Gastrocnemius medialis (tissue), 4 donors: ENCODE data around the gene EGLN1. TPM values are rescaled to one million over a fixed set of nuclear protein-coding genes. Genes with fewer than 3 reads are reported as not detected.
A peak's percentile ranks its signal among the peaks of the same experiment; 100 is the strongest.

Source experiments
- ATAC-seq, 2 donors: fragments of 150-250 bp; one replicate each; pipeline ENCODE4 v1.9.1; 2016
- DNase-seq, 2 donors: peaks; one replicate each; pipeline ENCODE4 v3.0.0-alpha.2; 2019
- H3K27ac ChIP-seq, 4 donors: fragments of 200-600 bp; sonication (generic); 1 replicate in 1 of 4; 2 replicates in 3 of 4; pipeline ENCODE4 v1.5.1; 2016 to 2018; ENCODE audit warnings: mild to moderate bottlenecking in 2 of 4, moderate library complexity in 1 of 4
- H3K27me3 ChIP-seq, 3 donors: fragments of 200-600 bp; sonication (generic) in 2 of 3; 1 replicate in 1 of 3; 2 replicates in 2 of 3; pipeline versions ENCODE4 v1.5.1 to v1.6.0; 2016 to 2019; ENCODE audit warnings: mild to moderate bottlenecking in 1 of 3, moderate library complexity in 1 of 3
- H3K36me3 ChIP-seq, 2 donors: fragments of 200-600 bp; sonication (generic) in 1 of 2; one replicate each; pipeline ENCODE4 v1.5.1; 2017 to 2018
- H3K4me1 ChIP-seq, 2 donors: fragments of 200-600 bp; sonication (generic) in 1 of 2; one replicate each; pipeline ENCODE4 v1.5.1; 2016 to 2017; ENCODE audit warnings: mild to moderate bottlenecking in 2 of 2
- H3K4me3 ChIP-seq, 4 donors: fragments of 200-600 bp; sonication (generic) in 3 of 4; 1 replicate in 1 of 4; 2 replicates in 3 of 4; pipeline ENCODE4 v1.5.1; 2016 to 2019; ENCODE audit warnings: mild to moderate bottlenecking in 2 of 4
- H3K9me3 ChIP-seq, 3 donors: fragments of 200-600 bp; sonication (generic) in 2 of 3; 1 replicate in 1 of 3; 2 replicates in 2 of 3; pipeline ENCODE4 v1.5.1; 2016 to 2019
- CTCF ChIP-seq, 5 experiments: fragments of 450-650 bp in 3 of 5; fragments of 200-600 bp in 2 of 5; sonication (generic) in 2 of 5; IDR thresholded peaks in 4 of 5; conservative IDR thresholded peaks in 1 of 5; 1 replicate in 4 of 5; 2 replicates in 1 of 5; pipeline ENCODE4 v1.5.1; 2016 to 2019; ENCODE audit warnings: antibody characterized with exemption in 5 of 5, mild to moderate bottlenecking in 3 of 5, moderate library complexity in 3 of 5
- POLR2A ChIP-seq, 2 donors: fragments of 450-650 bp; IDR thresholded peaks; one replicate each; pipeline ENCODE4 v1.6.1; 2017; ENCODE audit warnings: antibody characterized with exemption in 2 of 2, mild to moderate bottlenecking in 2 of 2, moderate library complexity in 2 of 2
- in situ Hi-C, 4 donors: fragments of 200-750 bp; cut with MboI; loops; one replicate each; pipeline versions ENCODE4 v1.15.0 to v1.8.0; 2017; ENCODE audit warnings: low sequenced_read_pairs in 4 of 4
- intact Hi-C: fragments of 100-400 bp; cut with DNase I; formaldehyde crosslinking; loops from one replicate; pipeline ENCODE4 v1.15.1; 2023; ENCODE audit warnings: low total_unique reads
- total RNA-seq, 4 donors: library from RNA; depleted of rRNA; stranded (reverse); fragments of >200 nt; gene quantifications; one replicate each; pipeline versions ENCODE4 v1.1.0 to v1.2.3, GENCODE V29; 2016

The EGLN1 gene
- total RNA-seq, 4 donors from 2014 or later, result 500 to 862 (median 706) TPM

- H3K9me3 ChIP-seq, result no peaks in the 10 kb centered on the region
- H3K4me3 ChIP-seq, result no peak overlapping the region
- H3K27me3 ChIP-seq, result no peaks in the 10 kb centered on the region
- H3K36me3 ChIP-seq, result peaks cover 0 to 6% of the 10 kb centered on the region in 2 donors
- peak overlapping the region; percentile 65 to 75 (median 70) for H3K27ac ChIP-seq
- peaks cover 73 to 74% of the 10 kb centered on the region in 2 donors for H3K4me1 ChIP-seq
- no peak for DNase-seq
- TF ChIP-seq CTCF (IDR thresholded peaks at IDR 0.05 in 4 of 5, conservative IDR thresholded peaks at IDR 0.05 in 1 of 5) (no peak), POLR2A (IDR thresholded peaks at IDR 0.05) (peak in 1 of 2 donors; percentile 10)
- intact Hi-C loops, result no loop called here
- in situ Hi-C loops, result no loop called here
- peak; percentile 54 to 74 for ATAC-seq
These were observed 26.8 kb downstream of the EGLN1 start for GRCh38 chr1:231395076-231395997.

GRCh38 chr1:231393668-231394067 lies 28.4 kb downstream of the EGLN1 start:
- in situ Hi-C loops, result no loop called here
- H3K27ac ChIP-seq, result peak overlapping the region; percentile 35 to 57 (median 52)
- no peaks in the 10 kb centered on the region for H3K9me3 ChIP-seq
- H3K4me3 ChIP-seq, result no peak overlapping the region
- ATAC-seq (no peak), DNase-seq (no peak)
- H3K36me3 ChIP-seq, result peaks cover 0 to 6% of the 10 kb centered on the region in 2 donors
- H3K27me3 ChIP-seq, result no peaks in the 10 kb centered on the region
- intact Hi-C loops, result no loop called here
- no peak for TF ChIP-seq CTCF (IDR thresholded peaks at IDR 0.05 in 4 of 5, conservative IDR thresholded peaks at IDR 0.05 in 1 of 5)
- peaks cover 73% of the 10 kb centered on the region in 2 donors for H3K4me1 ChIP-seq

- no peak for DNase-seq
- TF ChIP-seq CTCF (IDR thresholded peaks at IDR 0.05 in 4 of 5, conservative IDR thresholded peaks at IDR 0.05 in 1 of 5) (no peak), POLR2A (IDR thresholded peaks at IDR 0.05) (no peak)
These were observed 29.5 kb downstream of the EGLN1 start for GRCh38 chr1:231392389-231393131.

GRCh38 chr1:231390071-231390470 lies 32.0 kb downstream of the EGLN1 start:
- no peaks in the 10 kb centered on the region for H3K36me3 ChIP-seq
- no peak overlapping the region for H3K4me3 ChIP-seq
- ATAC-seq (no peak), DNase-seq (no peak)
- in situ Hi-C loops (no loop called here), intact Hi-C loops (no loop called here)
- TF ChIP-seq POLR2A (IDR thresholded peaks at IDR 0.05), result no peak
- peak overlapping the region; percentile 35 to 89 (median 62) for H3K27ac ChIP-seq
- H3K27me3 ChIP-seq, result no peaks in the 10 kb centered on the region
- H3K4me1 ChIP-seq, result peaks cover 62 to 70% of the 10 kb centered on the region in 2 donors
- H3K9me3 ChIP-seq, result no peaks in the 10 kb centered on the region

More at GRCh38 chr1:231392389-231393131, 29.5 kb downstream of the EGLN1 start:
- no peaks in the 10 kb centered on the region for H3K27me3 ChIP-seq
- H3K4me1 ChIP-seq, result peaks cover 69 to 73% of the 10 kb centered on the region in 2 donors
- H3K4me3 ChIP-seq, result no peak overlapping the region
- ATAC-seq, result no peak
- no peaks in the 10 kb centered on the region for H3K9me3 ChIP-seq
- in situ Hi-C loops (no loop called here), intact Hi-C loops (no loop called here)
- H3K36me3 ChIP-seq, result no peaks in the 10 kb centered on the region
- H3K27ac ChIP-seq, result peak overlapping the region; percentile 35 to 57 (median 52)
